Gastroesophageal sphincter (tissue), 4 donors: ENCODE data around the gene CELF2. TPM values are rescaled to one million over a fixed set of nuclear protein-coding genes. Genes with fewer than 3 reads are reported as not detected.

Experiments used
- ATAC-seq: fragments of 150-250 bp; one replicate; pipeline ENCODE4 v1.9.1; 2016; ENCODE audit warnings: mild to moderate bottlenecking, moderate library complexity
- H3K27ac ChIP-seq, 4 donors: fragments of 200-600 bp; sonication (generic) in 3 of 4; 1 replicate in 3 of 4; 2 replicates in 1 of 4; pipeline ENCODE4 v1.5.1; 2016 to 2019
- H3K27me3 ChIP-seq: fragments of 200-600 bp; sonication (generic); one replicate; pipeline ENCODE4 v1.5.1; 2019
- H3K36me3 ChIP-seq, 2 donors: fragments of 200-600 bp; sonication (generic); one replicate each; pipeline ENCODE4 v1.5.1; 2019; ENCODE audit warnings: control low read depth in 1 of 2
- H3K4me1 ChIP-seq, 3 donors: fragments of 200-600 bp; sonication (generic); 1 replicate in 2 of 3; 2 replicates in 1 of 3; pipeline ENCODE4 v1.5.1; 2016 to 2019; ENCODE audit warnings: control low read depth in 2 of 3
- H3K4me3 ChIP-seq, 2 donors: fragments of 200-600 bp; sonication (generic); one replicate each; pipeline ENCODE4 v1.5.1; 2019; ENCODE audit warnings: mild to moderate bottlenecking in 1 of 2, moderate library complexity in 1 of 2
- H3K9me3 ChIP-seq, 3 donors: fragments of 200-600 bp; sonication (generic); one replicate each; pipeline ENCODE4 v1.5.1; 2017 to 2019; ENCODE audit warnings: control low read depth in 2 of 3
- CTCF ChIP-seq, 4 experiments: fragments of 200-600 bp in 2 of 4; fragments of 450-650 bp in 2 of 4; sonication (generic) in 1 of 4; IDR thresholded peaks; one replicate each; pipeline ENCODE4 v1.5.1; 2017 to 2019; ENCODE audit warnings: antibody characterized with exemption in 4 of 4, mild to moderate bottlenecking in 2 of 4, moderate library complexity in 2 of 4
- EP300 ChIP-seq: sonication (generic); formaldehyde crosslinking; IDR thresholded peaks from one replicate; pipeline ENCODE4 v1.6.1; 2017; ENCODE audit warnings: antibody characterized with exemption, mild to moderate bottlenecking
- POLR2A ChIP-seq, 2 donors: fragments of 450-650 bp; IDR thresholded peaks; one replicate each; pipeline ENCODE4 v1.6.1; 2017; ENCODE audit warnings: antibody characterized with exemption in 2 of 2, mild to moderate bottlenecking in 2 of 2, moderate library complexity in 1 of 2
- POLR2AphosphoS5 ChIP-seq: sonication (generic); formaldehyde crosslinking; IDR thresholded peaks from one replicate; pipeline ENCODE4 v1.6.1; 2017; ENCODE audit warnings: antibody characterized with exemption
- WGBS, 2 donors: methylation state at CpG; one replicate each; pipeline ENCODE4 v1.1.5; 2018; ENCODE audit warnings: low coverage in 1 of 2; 5-methylcytosine and 5-hydroxymethylcytosine counted together
- total RNA-seq, 4 donors: library from RNA; depleted of rRNA; stranded (reverse); fragments of >200 nt; gene quantifications; one replicate each; pipeline ENCODE4 v1.1.0, GENCODE V29; 2016

CELF2 gene
- total RNA-seq, 4 donors from 2014 or later, result 82.4 to 122 (median 110) TPM

DNA sequence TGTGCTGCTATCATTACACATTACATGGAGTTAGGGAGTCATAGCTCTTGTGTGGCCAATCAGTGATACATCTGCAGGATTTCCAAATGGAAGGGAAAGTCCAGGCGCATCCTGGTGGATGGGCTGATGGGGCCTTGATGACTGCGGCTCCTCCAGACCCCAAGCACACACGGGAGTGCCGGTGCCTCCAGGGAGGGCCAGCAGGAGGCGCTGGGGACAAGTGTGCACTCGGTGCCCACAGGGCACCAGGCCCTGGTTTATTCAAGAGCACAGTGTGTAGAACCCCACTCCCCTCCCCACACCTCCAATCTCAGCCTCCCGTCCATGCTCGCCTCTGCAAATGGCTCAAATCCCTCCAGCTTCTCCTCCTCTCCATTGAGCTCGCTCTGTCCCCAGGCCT lies 349.8 kb downstream of the CELF2 start:
- no peak overlapping the region for H3K27ac ChIP-seq
- no peaks in the 10 kb centered on the region for H3K9me3 ChIP-seq
- no peak overlapping the region for H3K4me3 ChIP-seq
- H3K36me3 ChIP-seq, result no peaks in the 10 kb centered on the region
- TF ChIP-seq CTCF (IDR thresholded peaks at IDR 0.05), result no peak
- H3K27me3 ChIP-seq, result no peaks in the 10 kb centered on the region
- H3K4me1 ChIP-seq, result no peaks in the 10 kb centered on the region
- 87 to 95% methylated on average over 4 to 7 of the region's 9 CpGs for WGBS, 2 donors
- no peak for ATAC-seq

DNA sequence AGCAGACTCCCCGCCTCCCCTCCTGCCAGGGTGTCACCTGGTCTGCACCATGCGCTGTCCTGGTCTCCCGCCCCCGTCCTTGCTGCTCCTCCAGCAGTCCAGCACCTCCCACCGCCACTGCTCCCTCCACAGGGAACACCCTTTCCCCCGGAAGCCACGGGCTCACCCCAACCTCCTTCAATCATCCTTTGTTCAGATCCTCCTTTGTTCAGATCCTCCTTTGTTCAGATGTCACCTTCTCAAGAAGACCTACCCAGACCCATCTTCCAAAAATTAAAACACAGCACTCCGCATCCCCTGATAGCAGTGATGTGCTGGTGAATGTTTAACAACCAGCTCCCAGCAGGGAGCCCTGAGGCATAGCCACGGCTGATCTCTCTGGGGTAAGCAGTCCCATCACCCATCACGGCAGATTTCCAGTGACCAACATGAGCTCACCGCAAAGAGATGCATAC lies 356.1 kb downstream of the CELF2 start:
- WGBS, 2 donors, result 80 to 89% methylated on average over 9 to 10 of the region's 11 CpGs
- no peaks in the 10 kb centered on the region for H3K9me3 ChIP-seq
- no peak overlapping the region for H3K27ac ChIP-seq
- ATAC-seq, result no peak
- no peaks in the 10 kb centered on the region for H3K27me3 ChIP-seq
- H3K4me1 ChIP-seq, result no peaks in the 10 kb centered on the region
- TF ChIP-seq EP300 (no peak), CTCF (IDR thresholded peaks at IDR 0.05) (no peak), POLR2A (IDR thresholded peaks at IDR 0.05) (no peak)
- H3K36me3 ChIP-seq, result no peaks in the 10 kb centered on the region
- no peak overlapping the region for H3K4me3 ChIP-seq

DNA sequence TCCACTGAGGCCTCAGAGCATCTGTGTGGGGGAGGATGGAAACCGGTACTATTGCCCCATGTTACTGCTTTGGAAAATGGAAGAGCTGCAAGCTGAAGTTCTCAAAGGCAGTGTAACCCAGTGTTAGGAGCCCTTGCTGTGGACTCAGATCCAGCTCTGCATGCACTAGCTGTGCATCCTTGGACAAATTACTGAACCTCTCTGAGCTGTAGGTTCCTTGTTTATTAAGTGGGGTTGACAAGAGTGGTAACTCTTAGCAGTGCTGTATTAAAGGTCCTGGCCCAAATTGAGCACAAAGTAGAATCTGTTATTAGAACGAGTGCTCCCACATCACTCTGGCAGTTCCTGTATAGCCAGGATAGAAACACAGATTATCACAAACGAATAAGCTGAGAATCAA lies 359.6 kb downstream of the CELF2 start:
- TF ChIP-seq EP300, result no peak
- no peak for TF ChIP-seq CTCF (IDR thresholded peaks at IDR 0.05)
- no peak for TF ChIP-seq POLR2AphosphoS5
- no peak for TF ChIP-seq POLR2A (IDR thresholded peaks at IDR 0.05)
- no peaks in the 10 kb centered on the region for H3K4me1 ChIP-seq
- no peak overlapping the region for H3K27ac ChIP-seq
- no peaks in the 10 kb centered on the region for H3K36me3 ChIP-seq
- no peak for ATAC-seq
- no peaks in the 10 kb centered on the region for H3K27me3 ChIP-seq
- H3K4me3 ChIP-seq, result no peak overlapping the region
- 80 to 93% methylated on average over 1 to 2 of the region's 3 CpGs for WGBS, 2 donors
- H3K9me3 ChIP-seq, result no peaks in the 10 kb centered on the region

DNA sequence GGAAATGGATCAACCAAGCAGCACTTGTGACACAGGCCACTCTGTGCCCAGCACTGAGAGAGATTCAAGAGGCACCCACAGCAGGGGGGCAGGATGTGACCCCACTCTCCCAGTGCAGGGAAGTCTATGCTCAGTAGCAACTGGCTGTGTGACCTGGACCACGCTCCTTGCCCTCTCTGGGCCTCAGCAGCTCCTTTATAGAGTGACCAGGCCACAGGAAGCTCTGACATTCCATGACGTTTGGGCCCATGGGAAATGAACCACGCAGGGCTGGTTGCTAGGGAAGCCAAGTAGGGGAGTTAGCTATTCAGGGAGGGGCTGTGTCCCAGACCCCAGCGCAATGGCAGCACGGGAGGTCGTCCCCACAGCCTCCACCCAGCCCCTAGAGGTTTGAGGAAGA lies 361.2 kb downstream of the CELF2 start:
- no peak overlapping the region for H3K27ac ChIP-seq
- H3K27me3 ChIP-seq, result no peaks in the 10 kb centered on the region
- no peaks in the 10 kb centered on the region for H3K4me1 ChIP-seq
- ATAC-seq, result no peak
- H3K36me3 ChIP-seq, result no peaks in the 10 kb centered on the region
- no CpG with 5 or more reads among the region's 6 CpGs for WGBS, 2 donors
- no peak overlapping the region for H3K4me3 ChIP-seq
- H3K9me3 ChIP-seq, result no peaks in the 10 kb centered on the region
- TF ChIP-seq POLR2A (IDR thresholded peaks at IDR 0.05) (no peak), CTCF (IDR thresholded peaks at IDR 0.05) (no peak)

- TF ChIP-seq POLR2AphosphoS5, result no peak
- TF ChIP-seq CTCF (IDR thresholded peaks at IDR 0.05), result no peak
- TF ChIP-seq EP300, result no peak
- no peak for TF ChIP-seq POLR2A (IDR thresholded peaks at IDR 0.05)
- 86 to 93% methylated on average over 10 to 11 of the region's 17 CpGs for WGBS, 2 donors
- no peak overlapping the region for H3K27ac ChIP-seq
- H3K4me3 ChIP-seq, result no peak overlapping the region
- no peak for ATAC-seq
- no peaks in the 10 kb centered on the region for H3K27me3 ChIP-seq
- no peaks in the 10 kb centered on the region for H3K9me3 ChIP-seq
- no peaks in the 10 kb centered on the region for H3K4me1 ChIP-seq
- no peaks in the 10 kb centered on the region for H3K36me3 ChIP-seq
Measured at GRCh38 chr10:11379771-11380170, 362.1 kb downstream of the CELF2 start.
